ENCODE data around the gene SF3B2. TPM values are rescaled to one million over a fixed set of nuclear protein-coding genes. Genes with fewer than 3 reads are reported as not detected.
A peak's percentile ranks its signal among the peaks of the same experiment; 100 is the strongest.
"Not testable (repeated sequence)": the region's sequence is repeated elsewhere in the genome, so short reads cannot be mapped to it uniquely, and the experiment has no call there.

Gene SF3B2
- total RNA-seq, 1 donor from 2014 or later: 261 TPM

GRCh38 chr11:66020212-66020611 lies 32.0 kb upstream of the SF3B2 start:
- no peaks in the 10 kb centered on the region for H3K36me3 Mint-ChIP-seq (ENCODE audit: low read depth)
- H3K27ac Mint-ChIP-seq (ENCODE audit: unreplicated experiment): no peak overlapping the region
- no peak for DNase-seq (ENCODE audit: low read depth, low spot score)
- peaks cover 9% of the 10 kb centered on the region for H3K27me3 Mint-ChIP-seq (ENCODE audit: low read depth)
- no peaks in the 10 kb centered on the region for H3K9me3 Mint-ChIP-seq
- TF ChIP-seq CTCF (conservative IDR thresholded peaks at IDR 0.05): no peak
- no peak overlapping the region for H3K4me3 Mint-ChIP-seq
- H3K4me1 Mint-ChIP-seq: peaks cover 4% of the 10 kb centered on the region

GRCh38 chr11:66020618-66021357 lies 31.4 kb upstream of the SF3B2 start:
- Mint-ChIP-seq H3K9me3 (no peaks in the 10 kb centered on the region), H3K4me3 (no peak overlapping the region), H3K4me1 (peaks cover 4% of the 10 kb centered on the region), H3K27ac (ENCODE audit: unreplicated experiment) (no peak overlapping the region), H3K36me3 (ENCODE audit: low read depth) (no peaks in the 10 kb centered on the region), H3K27me3 (ENCODE audit: low read depth) (peaks cover 9% of the 10 kb centered on the region)
- TF ChIP-seq CTCF (conservative IDR thresholded peaks at IDR 0.05): no peak
- DNase-seq (ENCODE audit: low read depth, low spot score): no peak

- Mint-ChIP-seq H3K27me3 (ENCODE audit: low read depth) (peaks cover 9% of the 10 kb centered on the region), H3K9me3 (no peaks in the 10 kb centered on the region), H3K4me3 (no peak overlapping the region), H3K27ac (ENCODE audit: unreplicated experiment) (no peak overlapping the region), H3K4me1 (peaks cover 4% of the 10 kb centered on the region), H3K36me3 (ENCODE audit: low read depth) (no peaks in the 10 kb centered on the region)
- peak; percentile 96 for DNase-seq (ENCODE audit: low read depth, low spot score)
- TF ChIP-seq CTCF (conservative IDR thresholded peaks at IDR 0.05): peak; percentile 94
These were observed 29.6 kb upstream of the SF3B2 start for GRCh38 chr11:66022401-66023185.

GRCh38 chr11:66023186-66023440 lies 29.1 kb upstream of the SF3B2 start:
- not testable (repeated sequence) for H3K9me3 Mint-ChIP-seq, H3K4me1 Mint-ChIP-seq, H3K4me3 Mint-ChIP-seq

GRCh38 chr11:66026017-66026529 lies 26.1 kb upstream of the SF3B2 start, which contains the start of gene CATSPER1:
TSS of gene CATSPER1 (minus strand) at chr11:66026479. CDS start at chr11:66026379, 100 bp downstream.
- Mint-ChIP-seq H3K4me3 (no peak within 1 kb of the TSS), H3K27ac (ENCODE audit: unreplicated experiment) (no peak within 1 kb of the TSS), H3K36me3 (ENCODE audit: low read depth) (no peaks in the 10 kb centered on the region), H3K4me1 (peaks cover 4% of the 10 kb centered on the region), H3K9me3 (no peaks in the 10 kb centered on the region), H3K27me3 (ENCODE audit: low read depth) (peaks cover 16% of the 10 kb centered on the region)
- no peak for DNase-seq (ENCODE audit: low read depth, low spot score)
- TF ChIP-seq CTCF (conservative IDR thresholded peaks at IDR 0.05): no peak

More at GRCh38 chr11:66023186-66023440, 29.1 kb upstream of the SF3B2 start:
- not testable (repeated sequence) for DNase-seq (ENCODE audit: low read depth, low spot score); H3K27ac Mint-ChIP-seq (ENCODE audit: unreplicated experiment); H3K36me3 Mint-ChIP-seq (ENCODE audit: low read depth)
- peaks cover 14% of the 10 kb centered on the region for H3K27me3 Mint-ChIP-seq (ENCODE audit: low read depth)
